ENCODE measurements around the gene GLIS1.

DNA sequence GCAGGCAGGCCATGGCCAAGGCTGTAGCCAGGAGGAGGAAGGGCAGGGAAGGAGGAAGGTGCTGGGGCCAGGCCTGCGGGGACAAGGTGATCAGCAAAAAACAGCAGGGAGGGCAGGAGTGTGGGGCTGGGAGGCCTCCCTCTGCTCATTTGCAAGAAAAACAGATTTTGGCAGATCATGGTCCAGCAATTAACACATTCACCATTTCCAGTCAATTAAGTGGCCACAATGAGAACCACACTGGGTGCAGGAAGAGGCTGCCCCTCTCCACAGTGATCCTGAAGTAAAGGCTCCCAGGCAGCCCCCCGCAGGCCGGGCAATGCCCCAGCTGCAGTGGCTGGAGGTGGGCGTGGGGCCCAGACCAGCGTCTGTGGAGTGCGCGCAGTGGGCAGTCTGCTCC lies 225.1 kb downstream of the GLIS1 start:
- TF ChIP-seq EZH2 (IDR thresholded peaks at IDR 0.05; ENCODE audit: borderline replicate concordance, low read depth, low read length, severe bottlenecking): no peak
- TF ChIP-seq, protein P1, sequence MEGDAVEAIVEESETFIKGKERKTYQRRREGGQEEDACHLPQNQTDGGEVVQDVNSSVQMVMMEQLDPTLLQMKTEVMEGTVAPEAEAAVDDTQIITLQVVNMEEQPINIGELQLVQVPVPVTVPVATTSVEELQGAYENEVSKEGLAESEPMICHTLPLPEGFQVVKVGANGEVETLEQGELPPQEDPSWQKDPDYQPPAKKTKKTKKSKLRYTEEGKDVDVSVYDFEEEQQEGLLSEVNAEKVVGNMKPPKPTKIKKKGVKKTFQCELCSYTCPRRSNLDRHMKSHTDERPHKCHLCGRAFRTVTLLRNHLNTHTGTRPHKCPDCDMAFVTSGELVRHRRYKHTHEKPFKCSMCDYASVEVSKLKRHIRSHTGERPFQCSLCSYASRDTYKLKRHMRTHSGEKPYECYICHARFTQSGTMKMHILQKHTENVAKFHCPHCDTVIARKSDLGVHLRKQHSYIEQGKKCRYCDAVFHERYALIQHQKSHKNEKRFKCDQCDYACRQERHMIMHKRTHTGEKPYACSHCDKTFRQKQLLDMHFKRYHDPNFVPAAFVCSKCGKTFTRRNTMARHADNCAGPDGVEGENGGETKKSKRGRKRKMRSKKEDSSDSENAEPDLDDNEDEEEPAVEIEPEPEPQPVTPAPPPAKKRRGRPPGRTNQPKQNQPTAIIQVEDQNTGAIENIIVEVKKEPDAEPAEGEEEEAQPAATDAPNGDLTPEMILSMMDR (IDR thresholded peaks at IDR 0.05; ENCODE audit: extremely low read depth in 1 of 2, insufficient read depth in 1 of 2, low read depth in 1 of 2, low read length in 2 of 2): no peak
